SK-N-SH (cell line): ENCODE data around the gene B3GNT7.

Source experiments
- EZH2phosphoT487 ChIP-seq: fragments of 200-600 bp; sonication (generic); IDR thresholded peaks from 2 replicates; pipeline ENCODE4 v1.6.1; 2017; ENCODE audit warnings: low read depth, mixed run types, mild to moderate bottlenecking, antibody characterized with exemption, moderate library complexity, borderline replicate concordance
- NFIC ChIP-seq: IDR thresholded peaks from 2 replicates; pipeline ENCODE4 v1.4.0; 2012; ENCODE audit warnings: borderline replicate concordance
- TF ChIP-seq, protein P1 (sequence below): fragments of 200-600 bp; sonication (generic); IDR thresholded peaks from 2 replicates; pipeline ENCODE4 v1.6.1; 2017; ENCODE audit warnings: antibody characterized with exemption, mild to moderate bottlenecking, moderate library complexity
- TF ChIP-seq, protein P2 (sequence below): IDR thresholded peaks from 2 replicates; pipeline ENCODE4 v1.6.1; 2012; ENCODE audit warnings: mild to moderate bottlenecking, low read depth, low read length, moderate library complexity

DNA sequence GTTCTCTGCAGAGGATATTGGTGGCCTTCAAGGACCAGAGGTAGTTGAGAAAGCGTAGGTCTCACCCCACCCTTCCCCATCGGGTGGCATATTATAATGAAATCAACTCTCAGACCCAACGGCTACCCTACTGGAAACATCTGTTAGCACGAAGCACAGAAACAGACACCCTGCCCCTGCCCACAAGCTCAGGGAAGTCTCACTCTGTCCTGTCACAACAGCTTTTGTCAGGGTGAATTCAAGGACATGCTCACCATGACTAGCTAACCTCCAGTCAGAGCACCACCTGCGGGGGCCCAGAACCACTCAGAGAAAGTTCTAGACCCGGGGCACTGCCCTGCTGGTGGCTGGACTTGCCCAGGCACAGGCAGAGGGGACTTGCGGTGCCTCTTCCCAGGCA, 3.5 kb upstream of the B3GNT7 start:
- TF ChIP-seq, protein P1, sequence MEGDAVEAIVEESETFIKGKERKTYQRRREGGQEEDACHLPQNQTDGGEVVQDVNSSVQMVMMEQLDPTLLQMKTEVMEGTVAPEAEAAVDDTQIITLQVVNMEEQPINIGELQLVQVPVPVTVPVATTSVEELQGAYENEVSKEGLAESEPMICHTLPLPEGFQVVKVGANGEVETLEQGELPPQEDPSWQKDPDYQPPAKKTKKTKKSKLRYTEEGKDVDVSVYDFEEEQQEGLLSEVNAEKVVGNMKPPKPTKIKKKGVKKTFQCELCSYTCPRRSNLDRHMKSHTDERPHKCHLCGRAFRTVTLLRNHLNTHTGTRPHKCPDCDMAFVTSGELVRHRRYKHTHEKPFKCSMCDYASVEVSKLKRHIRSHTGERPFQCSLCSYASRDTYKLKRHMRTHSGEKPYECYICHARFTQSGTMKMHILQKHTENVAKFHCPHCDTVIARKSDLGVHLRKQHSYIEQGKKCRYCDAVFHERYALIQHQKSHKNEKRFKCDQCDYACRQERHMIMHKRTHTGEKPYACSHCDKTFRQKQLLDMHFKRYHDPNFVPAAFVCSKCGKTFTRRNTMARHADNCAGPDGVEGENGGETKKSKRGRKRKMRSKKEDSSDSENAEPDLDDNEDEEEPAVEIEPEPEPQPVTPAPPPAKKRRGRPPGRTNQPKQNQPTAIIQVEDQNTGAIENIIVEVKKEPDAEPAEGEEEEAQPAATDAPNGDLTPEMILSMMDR, result no peak
- no peak for TF ChIP-seq NFIC
- no peak for TF ChIP-seq EZH2phosphoT487
- TF ChIP-seq, protein P2, sequence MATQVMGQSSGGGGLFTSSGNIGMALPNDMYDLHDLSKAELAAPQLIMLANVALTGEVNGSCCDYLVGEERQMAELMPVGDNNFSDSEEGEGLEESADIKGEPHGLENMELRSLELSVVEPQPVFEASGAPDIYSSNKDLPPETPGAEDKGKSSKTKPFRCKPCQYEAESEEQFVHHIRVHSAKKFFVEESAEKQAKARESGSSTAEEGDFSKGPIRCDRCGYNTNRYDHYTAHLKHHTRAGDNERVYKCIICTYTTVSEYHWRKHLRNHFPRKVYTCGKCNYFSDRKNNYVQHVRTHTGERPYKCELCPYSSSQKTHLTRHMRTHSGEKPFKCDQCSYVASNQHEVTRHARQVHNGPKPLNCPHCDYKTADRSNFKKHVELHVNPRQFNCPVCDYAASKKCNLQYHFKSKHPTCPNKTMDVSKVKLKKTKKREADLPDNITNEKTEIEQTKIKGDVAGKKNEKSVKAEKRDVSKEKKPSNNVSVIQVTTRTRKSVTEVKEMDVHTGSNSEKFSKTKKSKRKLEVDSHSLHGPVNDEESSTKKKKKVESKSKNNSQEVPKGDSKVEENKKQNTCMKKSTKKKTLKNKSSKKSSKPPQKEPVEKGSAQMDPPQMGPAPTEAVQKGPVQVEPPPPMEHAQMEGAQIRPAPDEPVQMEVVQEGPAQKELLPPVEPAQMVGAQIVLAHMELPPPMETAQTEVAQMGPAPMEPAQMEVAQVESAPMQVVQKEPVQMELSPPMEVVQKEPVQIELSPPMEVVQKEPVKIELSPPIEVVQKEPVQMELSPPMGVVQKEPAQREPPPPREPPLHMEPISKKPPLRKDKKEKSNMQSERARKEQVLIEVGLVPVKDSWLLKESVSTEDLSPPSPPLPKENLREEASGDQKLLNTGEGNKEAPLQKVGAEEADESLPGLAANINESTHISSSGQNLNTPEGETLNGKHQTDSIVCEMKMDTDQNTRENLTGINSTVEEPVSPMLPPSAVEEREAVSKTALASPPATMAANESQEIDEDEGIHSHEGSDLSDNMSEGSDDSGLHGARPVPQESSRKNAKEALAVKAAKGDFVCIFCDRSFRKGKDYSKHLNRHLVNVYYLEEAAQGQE, result no peak
